SK-N-MC (cell line): ENCODE measurements around the gene RBMS3.

Source experiments
- EZH2 ChIP-seq: fragments of 200-600 bp; sonication (generic); IDR thresholded peaks from one replicate; pipeline ENCODE4 v1.6.1; 2017; ENCODE audit warnings: antibody characterized with exemption
- FOXP2 ChIP-seq: optimal IDR thresholded peaks from 2 replicates; pipeline ENCODE3; 2011; ENCODE audit warnings: mild to moderate bottlenecking, moderate library complexity; ENCODE audit not compliant: insufficient read depth; ENCODE audit errors: extremely low read length, control extremely low read depth
- POLR2AphosphoS5 ChIP-seq: IDR thresholded peaks from 2 replicates; pipeline ENCODE4 v1.6.1; 2012; ENCODE audit warnings: mild to moderate bottlenecking, low read depth, low read length, borderline replicate concordance

- TF ChIP-seq EZH2 (no peak), POLR2AphosphoS5 (no peak), FOXP2 (no peak)
Measured at GRCh38 chr3:29972320-29972993, 691.6 kb downstream of the RBMS3 start.
